Left ventricle myocardium inferior (tissue), 1 donor: ENCODE data around the gene LYPLA2. TPM values are rescaled to one million over a fixed set of nuclear protein-coding genes. Genes with fewer than 3 reads are reported as not detected.

Experiments used
- DNase-seq: peaks from one replicate; pipeline ENCODE4 v3.0.0-alpha.2; 2020
- H3K27ac ChIP-seq: fragments of 200-600 bp; replicated peaks from 2 replicates; pipeline ENCODE4 v1.8.0; 2021
- H3K27me3 ChIP-seq: fragments of 200-600 bp; 2 replicates; pipeline ENCODE4 v1.8.0; 2021; ENCODE audit warnings: low read depth
- H3K36me3 ChIP-seq: fragments of 200-600 bp; 2 replicates; pipeline ENCODE4 v1.8.0; 2021
- H3K4me1 ChIP-seq: fragments of 200-600 bp; 2 replicates; pipeline ENCODE4 v1.8.0; 2021
- H3K4me3 ChIP-seq: fragments of 200-600 bp; 2 replicates; pipeline ENCODE4 v1.8.0; 2021; ENCODE audit warnings: mild to moderate bottlenecking, moderate library complexity
- H3K9me3 ChIP-seq: fragments of 200-600 bp; replicated peaks from 2 replicates; pipeline ENCODE4 v1.8.0; 2021
- CTCF ChIP-seq: fragments of 200-600 bp; IDR thresholded peaks from 2 replicates; pipeline ENCODE4 v1.8.0; 2021; ENCODE audit warnings: antibody characterized with exemption, mild to moderate bottlenecking, borderline replicate concordance
- intact Hi-C: fragments of 100-400 bp; cut with micrococcal nuclease; formaldehyde crosslinking; loops from one replicate; pipeline ENCODE4 v1.11.0; 2022
- total RNA-seq: library from RNA; stranded (reverse); fragmentation: NEBNext Ultra II Directional; extraction: Animal tissue kit (Norgen Biotek cat#: 25700); gene quantifications from one replicate; pipeline ENCODE4 v1.2.1, GENCODE V29; 2021
- donor health status: DM: no; HTN: yes; CAD: no; lungs with severe emphysema.

The LYPLA2 gene
- total RNA-seq, 1 donor from 2014 or later = 26.2 TPM

GRCh38 chr1:23748016-23748415, 42.9 kb upstream of the LYPLA2 start:
- no peak overlapping the region for H3K27ac ChIP-seq
- peaks cover 72% of the 10 kb centered on the region for H3K4me1 ChIP-seq

GRCh38 chr1:23751050-23751814, 39.7 kb upstream of the LYPLA2 start:
- DNase-seq = no peak
- intact Hi-C loops = no loop called here
- Histone ChIP-seq H3K27ac (peak overlapping the region; percentile 8), H3K4me1 (peaks cover 58% of the 10 kb centered on the region), H3K4me3 (no peak overlapping the region), H3K36me3 (peaks cover 67% of the 10 kb centered on the region), H3K9me3 (no peaks in the 10 kb centered on the region), H3K27me3 (no peaks in the 10 kb centered on the region)
- peak; percentile 71 for TF ChIP-seq CTCF

More at GRCh38 chr1:23748016-23748415, 42.9 kb upstream of the LYPLA2 start:
- Histone ChIP-seq H3K9me3 (no peaks in the 10 kb centered on the region), H3K27me3 (no peaks in the 10 kb centered on the region), H3K36me3 (peaks cover 39% of the 10 kb centered on the region), H3K4me3 (no peak overlapping the region)
- TF ChIP-seq CTCF = no peak
- intact Hi-C loops = no loop called here
- no peak for DNase-seq

- no peak overlapping the region for H3K27ac ChIP-seq
- no peak overlapping the region for H3K4me3 ChIP-seq
- intact Hi-C loops = no loop called here
- H3K27me3 ChIP-seq = no peaks in the 10 kb centered on the region
- peaks cover 54% of the 10 kb centered on the region for H3K4me1 ChIP-seq
- H3K9me3 ChIP-seq = no peaks in the 10 kb centered on the region
- DNase-seq = no peak
- H3K36me3 ChIP-seq = peaks cover 70% of the 10 kb centered on the region
- no peak for TF ChIP-seq CTCF
Observed at GRCh38 chr1:23751815-23752200, 39.1 kb upstream of the LYPLA2 start.

- Histone ChIP-seq H3K36me3 (peaks cover 81% of the 10 kb centered on the region), H3K4me3 (no peak overlapping the region), H3K27me3 (no peaks in the 10 kb centered on the region), H3K4me1 (peaks cover 53% of the 10 kb centered on the region), H3K27ac (no peak overlapping the region), H3K9me3 (no peaks in the 10 kb centered on the region)
- intact Hi-C loops = no loop called here
- TF ChIP-seq CTCF = no peak
- DNase-seq = no peak
Observed at GRCh38 chr1:23752909-23753308, 38.0 kb upstream of the LYPLA2 start.

GRCh38 chr1:23756676-23757075, 34.3 kb upstream of the LYPLA2 start:
- peaks cover 96% of the 10 kb centered on the region for H3K36me3 ChIP-seq

More at GRCh38 chr1:23756676-23757075, 34.3 kb upstream of the LYPLA2 start:
- no peak for DNase-seq
- intact Hi-C loops = no loop called here
- Histone ChIP-seq H3K27me3 (no peaks in the 10 kb centered on the region), H3K4me3 (no peak overlapping the region), H3K9me3 (no peaks in the 10 kb centered on the region), H3K4me1 (peaks cover 70% of the 10 kb centered on the region), H3K27ac (peak overlapping the region; percentile 71)
- TF ChIP-seq CTCF = no peak
